GM10847 (cell line): Measurements from ENCODE around the gene ITPKB.

ENCODE experiments used
- POLR2A ChIP-seq: IDR thresholded peaks from 2 replicates; pipeline ENCODE4 v1.6.1; 2011; ENCODE audit not compliant: insufficient read length; ENCODE audit errors: extremely low read depth

ITPKB gene

GRCh38 chr1:226722901-226723656, 16.0 kb downstream of the ITPKB start:
- TF ChIP-seq POLR2A = no peak

DNA sequence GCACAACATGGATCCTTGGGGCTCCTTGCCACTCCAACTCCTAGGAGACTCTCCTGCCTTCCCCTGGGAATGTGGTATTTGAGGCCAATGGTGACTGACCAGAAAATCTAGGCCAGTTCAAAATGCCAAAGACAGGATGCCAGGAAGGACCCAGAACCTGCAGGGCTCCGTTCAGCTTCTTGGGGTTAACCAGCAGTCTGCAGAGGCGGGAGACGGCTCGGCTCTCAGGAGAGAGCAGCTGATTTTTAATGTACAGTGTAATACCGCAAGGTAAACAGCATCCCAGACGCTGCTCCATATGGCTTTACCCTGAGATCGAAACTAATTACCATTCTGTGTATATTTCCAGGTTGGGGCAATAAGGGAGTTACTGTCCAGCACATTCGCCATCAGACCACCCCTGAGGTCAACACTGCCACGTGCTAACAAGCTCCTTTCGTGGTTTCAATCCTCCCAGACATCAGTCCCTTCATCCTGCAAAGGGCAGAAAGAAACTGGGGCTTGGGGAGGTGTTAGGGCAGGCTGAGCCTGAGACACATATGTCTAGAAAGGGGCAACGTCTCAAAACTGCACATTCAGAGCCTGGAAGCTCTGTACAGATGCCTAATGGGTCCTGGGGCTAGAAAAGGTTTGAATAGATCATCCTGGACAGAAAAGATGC, 16.7 kb downstream of the ITPKB start:
- TF ChIP-seq POLR2A = no peak

- no peak for TF ChIP-seq POLR2A
Measured at GRCh38 chr1:226719596-226720387, 19.3 kb downstream of the ITPKB start.

- no peak for TF ChIP-seq POLR2A
Measured at GRCh38 chr1:226717256-226717909, 21.7 kb downstream of the ITPKB start.

DNA sequence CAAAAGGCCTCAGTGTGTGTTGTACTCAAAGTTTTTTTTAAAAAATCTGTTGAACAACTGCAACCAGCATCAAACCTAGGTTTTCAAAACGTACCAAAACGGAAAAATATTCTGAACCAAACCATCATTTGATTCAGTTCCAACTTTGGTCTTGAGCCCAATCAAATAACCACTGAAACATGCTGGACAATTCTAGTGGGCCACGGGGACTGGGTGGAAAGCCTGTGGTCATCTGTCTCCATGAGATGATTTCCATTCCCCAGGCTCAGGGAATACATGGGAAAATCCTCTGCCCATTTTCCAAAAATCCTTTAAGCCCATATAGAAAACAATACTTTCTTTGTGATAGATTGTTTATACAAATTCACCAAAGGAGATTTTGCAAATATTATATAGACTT, 22.5 kb downstream of the ITPKB start:
- TF ChIP-seq POLR2A = no peak

DNA sequence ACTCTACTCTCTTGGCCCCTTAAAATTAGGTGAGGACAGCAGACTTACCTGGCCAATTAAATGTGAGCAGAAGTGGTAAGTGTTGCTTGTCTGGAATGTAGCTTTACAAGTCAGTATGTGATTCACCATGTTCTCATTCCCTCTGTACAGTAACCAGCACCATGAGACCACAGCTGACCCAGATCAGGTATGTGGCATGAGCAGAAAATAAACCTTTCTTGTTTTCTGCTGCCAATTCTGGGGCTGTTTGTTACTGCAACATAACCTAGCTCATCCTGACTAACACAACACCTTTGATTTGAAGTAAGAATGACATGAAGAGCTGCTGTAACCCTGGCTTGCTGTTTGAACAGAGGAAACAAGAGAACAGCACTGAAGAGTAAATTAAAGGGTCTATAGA, 24.9 kb downstream of the ITPKB start:
- no peak for TF ChIP-seq POLR2A

- TF ChIP-seq POLR2A = no peak
Measured at GRCh38 chr1:226712742-226713419, 26.2 kb downstream of the ITPKB start.

- TF ChIP-seq POLR2A = no peak
Measured at GRCh38 chr1:226711976-226712741, 26.9 kb downstream of the ITPKB start.

DNA sequence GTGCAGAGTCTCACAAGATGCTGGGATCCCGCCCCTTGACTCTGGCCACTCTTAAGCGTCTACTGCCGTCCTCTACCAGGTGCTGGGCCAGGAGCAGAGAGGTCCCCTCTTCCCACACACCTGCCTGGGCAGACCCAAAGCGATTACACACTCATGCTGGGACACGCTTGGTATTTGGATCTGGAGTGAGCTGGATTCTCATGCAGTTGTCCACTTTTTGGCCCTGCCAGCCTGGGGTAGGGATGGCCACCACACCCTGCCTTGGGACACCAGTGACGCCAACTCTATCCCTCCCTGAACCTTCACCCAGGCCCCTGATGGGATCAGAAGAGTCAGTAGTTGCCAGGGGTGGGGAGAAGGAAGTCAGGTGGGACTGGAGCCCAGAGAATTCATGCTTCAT, 28.6 kb downstream of the ITPKB start:
- TF ChIP-seq POLR2A = no peak

- TF ChIP-seq POLR2A = no peak
Measured at GRCh38 chr1:226709953-226710352, 29.1 kb downstream of the ITPKB start.

- TF ChIP-seq POLR2A = no peak
Measured at GRCh38 chr1:226708967-226709396, 30.1 kb downstream of the ITPKB start.

DNA sequence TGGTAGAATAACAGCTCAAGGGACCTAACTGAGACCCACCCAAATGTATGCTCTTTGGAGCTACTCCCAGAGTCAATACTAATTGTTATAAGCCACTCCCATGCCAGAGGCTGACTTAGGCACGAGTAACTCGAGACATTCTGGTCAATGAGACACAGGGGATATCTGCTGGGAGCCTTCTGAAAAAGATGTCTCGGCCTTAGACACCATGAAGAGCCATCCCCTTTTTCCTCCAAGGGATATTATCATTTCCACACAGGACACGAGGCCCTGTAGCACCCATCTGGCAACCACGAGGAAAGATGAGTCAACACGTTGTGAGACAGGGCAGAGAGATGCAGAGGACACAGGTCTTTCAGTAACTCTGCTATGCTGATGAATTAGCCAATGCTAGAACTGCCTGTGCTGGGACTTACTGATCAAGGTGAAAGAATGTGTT, 30.7 kb downstream of the ITPKB start:
- no peak for TF ChIP-seq POLR2A

- no peak for TF ChIP-seq POLR2A
Measured at GRCh38 chr1:226706684-226707083, 32.4 kb downstream of the ITPKB start.
